Measurements from ENCODE around the gene DLX5. TPM values are rescaled to one million over a fixed set of nuclear protein-coding genes. Genes with fewer than 3 reads are reported as not detected.

Gene DLX5
- total RNA-seq, 1 experiment from 2014 or later = not detected

DNA sequence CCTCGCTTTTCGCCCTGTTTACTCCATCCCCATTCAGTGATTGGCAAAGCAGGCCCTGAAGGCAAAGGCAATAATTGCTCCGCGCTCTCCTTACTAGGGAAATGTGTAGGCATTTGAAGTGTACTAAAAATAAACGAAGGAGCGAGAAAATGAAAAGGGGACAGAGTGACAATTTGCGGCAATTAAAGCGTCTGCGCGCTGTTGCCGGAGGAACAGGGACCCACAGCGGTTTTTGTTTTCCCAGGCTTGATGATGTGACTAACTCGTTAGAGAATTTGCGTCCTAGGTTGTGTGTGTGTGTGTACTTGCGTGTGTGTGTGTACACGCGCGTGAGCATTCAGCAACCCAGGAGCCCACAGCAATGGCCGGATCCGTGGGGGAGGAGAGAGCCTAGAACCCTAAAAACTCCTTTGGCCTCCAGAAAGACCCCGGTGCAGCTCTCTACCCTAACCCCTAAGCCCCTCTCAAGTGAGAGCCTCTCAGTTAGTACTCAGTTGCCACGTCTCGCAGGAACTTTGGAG is 27.1 kb downstream of the DLX5 start:
- Histone ChIP-seq H3K9ac (ENCODE audit: low read length) (no peak overlapping the region), H3K4me3 (ENCODE audit: low read length) (no peak overlapping the region), H4K20me1 (ENCODE audit: insufficient read depth, low read depth, low read length) (no peaks in the 10 kb centered on the region), H3K27me3 (ENCODE audit: low read length) (no peaks in the 10 kb centered on the region), H3K9me3 (ENCODE audit: low read length) (no peaks in the 10 kb centered on the region), H2AFZ (ENCODE audit: low read length) (no peak overlapping the region), H3K27ac (ENCODE audit: low read length) (no peak overlapping the region), H3K36me3 (ENCODE audit: insufficient read depth, low read length) (no peaks in the 10 kb centered on the region), H3K4me2 (ENCODE audit: low read depth, low read length, poor library complexity, severe bottlenecking) (no peak overlapping the region), H3K4me1 (ENCODE audit: low read length) (no peaks in the 10 kb centered on the region), H3K9me2 (replicated peaks; ENCODE audit: insufficient read depth, low read length) (no peaks in the 10 kb centered on the region), H3K79me2 (ENCODE audit: low read length) (no peaks in the 10 kb centered on the region)
- no peak for DNase-seq

DNA sequence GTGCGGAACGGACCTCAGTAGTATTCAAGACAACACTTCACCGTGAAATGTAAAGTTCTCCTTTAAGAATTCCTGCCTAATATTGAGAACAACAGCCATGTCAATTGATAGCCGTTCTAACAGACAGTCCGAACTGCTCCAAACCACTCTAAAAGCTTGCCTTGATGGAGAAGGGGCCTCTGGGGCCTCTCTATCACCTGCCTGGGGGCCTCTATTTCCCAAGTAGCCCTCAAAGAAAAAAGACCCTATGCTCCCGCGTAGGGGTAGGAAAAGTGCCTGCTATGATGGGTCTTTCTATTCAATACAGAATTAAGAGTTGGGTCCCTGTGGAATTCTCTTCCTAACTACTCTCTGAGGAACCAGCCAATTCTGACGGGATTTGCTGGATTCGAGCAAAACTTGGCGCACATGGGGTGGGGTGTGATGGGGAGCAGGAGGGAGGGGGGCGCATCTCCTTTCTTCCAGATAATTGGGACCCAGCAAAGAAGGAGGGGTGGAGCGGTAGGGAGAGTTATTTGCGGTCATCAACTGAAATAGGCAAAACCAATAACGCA is 27.6 kb downstream of the DLX5 start:
- no peaks in the 10 kb centered on the region for H3K79me2 ChIP-seq (ENCODE audit: low read length)

DNA sequence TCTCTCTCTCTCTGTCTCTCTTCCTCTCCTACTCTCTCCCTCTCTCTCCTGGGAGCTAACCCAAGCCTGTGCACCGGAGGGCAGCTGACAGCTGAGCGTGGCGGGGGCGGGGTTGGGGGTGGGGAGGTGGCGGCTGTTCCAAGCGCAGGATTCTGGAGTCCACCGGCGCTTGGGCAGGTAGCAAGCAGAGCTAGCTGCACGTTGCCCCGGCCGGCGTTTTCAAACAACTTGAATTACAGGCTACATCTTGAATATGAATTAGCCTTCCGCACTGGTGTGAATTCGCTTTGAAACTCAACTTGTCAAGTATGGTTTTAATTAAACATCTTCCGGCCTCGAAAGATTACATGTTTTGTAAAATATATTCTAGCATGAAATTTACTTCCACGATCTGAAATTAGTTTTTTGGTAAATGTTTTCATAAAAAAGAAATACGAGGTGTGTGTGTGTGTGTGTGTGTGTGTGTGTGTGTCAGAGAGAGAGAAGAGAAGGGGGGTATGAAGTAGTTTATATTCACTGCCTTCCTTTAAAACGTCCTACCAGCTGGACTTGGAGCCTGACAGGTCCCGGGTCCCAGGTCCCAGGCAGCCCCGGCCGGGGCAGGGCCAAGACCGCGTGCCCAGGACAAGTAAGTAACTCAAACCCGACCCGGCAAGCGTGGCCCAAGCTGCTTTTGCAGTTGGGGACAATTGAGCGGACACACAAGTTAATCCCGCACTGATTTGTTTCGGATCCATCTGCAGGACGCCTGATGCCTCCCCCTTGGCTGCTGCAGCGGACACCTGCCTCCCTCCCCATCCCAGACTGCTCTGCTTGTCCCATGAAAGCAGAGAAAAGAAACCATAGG is 28.3 kb downstream of the DLX5 start:
- Histone ChIP-seq H3K36me3 (ENCODE audit: insufficient read depth, low read length) (no peaks in the 10 kb centered on the region), H3K9me2 (replicated peaks; ENCODE audit: insufficient read depth, low read length) (no peaks in the 10 kb centered on the region), H4K20me1 (ENCODE audit: insufficient read depth, low read depth, low read length) (no peaks in the 10 kb centered on the region), H3K27ac (ENCODE audit: low read length) (no peak overlapping the region), H3K79me2 (ENCODE audit: low read length) (no peaks in the 10 kb centered on the region), H3K4me2 (ENCODE audit: low read depth, low read length, poor library complexity, severe bottlenecking) (no peak overlapping the region), H2AFZ (ENCODE audit: low read length) (no peak overlapping the region), H3K9me3 (ENCODE audit: low read length) (no peaks in the 10 kb centered on the region), H3K4me3 (ENCODE audit: low read length) (no peak overlapping the region), H3K27me3 (ENCODE audit: low read length) (no peaks in the 10 kb centered on the region), H3K9ac (ENCODE audit: low read length) (no peak overlapping the region), H3K4me1 (ENCODE audit: low read length) (no peaks in the 10 kb centered on the region)
- DNase-seq = no peak

More for the DNA sequence above, 27.6 kb downstream of the DLX5 start:
- H3K36me3 ChIP-seq (ENCODE audit: insufficient read depth, low read length) = no peaks in the 10 kb centered on the region
- no peak overlapping the region for H3K27ac ChIP-seq (ENCODE audit: low read length)
- no peak overlapping the region for H3K4me2 ChIP-seq (ENCODE audit: low read depth, low read length, poor library complexity, severe bottlenecking)
- H2AFZ ChIP-seq (ENCODE audit: low read length) = no peak overlapping the region
- no peaks in the 10 kb centered on the region for H4K20me1 ChIP-seq (ENCODE audit: insufficient read depth, low read depth, low read length)
- H3K9me2 ChIP-seq (replicated peaks; ENCODE audit: insufficient read depth, low read length) = no peaks in the 10 kb centered on the region
- DNase-seq = no peak
- no peak overlapping the region for H3K9ac ChIP-seq (ENCODE audit: low read length)
- H3K4me3 ChIP-seq (ENCODE audit: low read length) = no peak overlapping the region
- no peaks in the 10 kb centered on the region for H3K9me3 ChIP-seq (ENCODE audit: low read length)
- no peaks in the 10 kb centered on the region for H3K4me1 ChIP-seq (ENCODE audit: low read length)
- H3K27me3 ChIP-seq (ENCODE audit: low read length) = no peaks in the 10 kb centered on the region

GRCh38 chr7:96995406-96996110 is 29.1 kb downstream of the DLX5 start:
- Histone ChIP-seq H2AFZ (ENCODE audit: low read length) (no peak overlapping the region), H3K27me3 (ENCODE audit: low read length) (no peaks in the 10 kb centered on the region), H3K9me2 (replicated peaks; ENCODE audit: insufficient read depth, low read length) (no peaks in the 10 kb centered on the region), H3K4me2 (ENCODE audit: low read depth, low read length, poor library complexity, severe bottlenecking) (no peak overlapping the region), H3K4me1 (ENCODE audit: low read length) (no peaks in the 10 kb centered on the region), H3K9me3 (ENCODE audit: low read length) (no peaks in the 10 kb centered on the region), H4K20me1 (ENCODE audit: insufficient read depth, low read depth, low read length) (no peaks in the 10 kb centered on the region), H3K79me2 (ENCODE audit: low read length) (no peaks in the 10 kb centered on the region), H3K27ac (ENCODE audit: low read length) (no peak overlapping the region), H3K9ac (ENCODE audit: low read length) (no peak overlapping the region), H3K36me3 (ENCODE audit: insufficient read depth, low read length) (no peaks in the 10 kb centered on the region), H3K4me3 (ENCODE audit: low read length) (no peak overlapping the region)
- DNase-seq = no peak

- H3K9me2 ChIP-seq (replicated peaks; ENCODE audit: insufficient read depth, low read length) = no peaks in the 10 kb centered on the region
- no peaks in the 10 kb centered on the region for H4K20me1 ChIP-seq (ENCODE audit: insufficient read depth, low read depth, low read length)
- no peak for DNase-seq
- H3K79me2 ChIP-seq (ENCODE audit: low read length) = no peaks in the 10 kb centered on the region
- H3K4me1 ChIP-seq (ENCODE audit: low read length) = no peaks in the 10 kb centered on the region
- no peaks in the 10 kb centered on the region for H3K9me3 ChIP-seq (ENCODE audit: low read length)
- no peaks in the 10 kb centered on the region for H3K36me3 ChIP-seq (ENCODE audit: insufficient read depth, low read length)
- no peak overlapping the region for H3K4me2 ChIP-seq (ENCODE audit: low read depth, low read length, poor library complexity, severe bottlenecking)
- H3K27ac ChIP-seq (ENCODE audit: low read length) = no peak overlapping the region
- H3K9ac ChIP-seq (ENCODE audit: low read length) = no peak overlapping the region
- no peak overlapping the region for H3K4me3 ChIP-seq (ENCODE audit: low read length)
- H3K27me3 ChIP-seq (ENCODE audit: low read length) = no peaks in the 10 kb centered on the region
- no peak overlapping the region for H2AFZ ChIP-seq (ENCODE audit: low read length)
Observed at GRCh38 chr7:96993980-96994379, 30.7 kb downstream of the DLX5 start.

- no peaks in the 10 kb centered on the region for H3K36me3 ChIP-seq (ENCODE audit: insufficient read depth, low read length)
- H3K4me1 ChIP-seq (ENCODE audit: low read length) = no peaks in the 10 kb centered on the region
- H3K4me3 ChIP-seq (ENCODE audit: low read length) = no peak overlapping the region
- no peak for DNase-seq
- no peak overlapping the region for H2AFZ ChIP-seq (ENCODE audit: low read length)
- no peak overlapping the region for H3K27ac ChIP-seq (ENCODE audit: low read length)
- no peaks in the 10 kb centered on the region for H3K79me2 ChIP-seq (ENCODE audit: low read length)
- H3K9ac ChIP-seq (ENCODE audit: low read length) = no peak overlapping the region
- no peaks in the 10 kb centered on the region for H4K20me1 ChIP-seq (ENCODE audit: insufficient read depth, low read depth, low read length)
- H3K9me2 ChIP-seq (replicated peaks; ENCODE audit: insufficient read depth, low read length) = no peaks in the 10 kb centered on the region
- no peaks in the 10 kb centered on the region for H3K9me3 ChIP-seq (ENCODE audit: low read length)
- H3K4me2 ChIP-seq (ENCODE audit: low read depth, low read length, poor library complexity, severe bottlenecking) = no peak overlapping the region
- no peaks in the 10 kb centered on the region for H3K27me3 ChIP-seq (ENCODE audit: low read length)
Observed at GRCh38 chr7:96993094-96993865, 31.4 kb downstream of the DLX5 start.

- no peaks in the 10 kb centered on the region for H3K9me2 ChIP-seq (replicated peaks; ENCODE audit: insufficient read depth, low read length)
- H3K36me3 ChIP-seq (ENCODE audit: insufficient read depth, low read length) = no peaks in the 10 kb centered on the region
- H3K27ac ChIP-seq (ENCODE audit: low read length) = no peak overlapping the region
- H4K20me1 ChIP-seq (ENCODE audit: insufficient read depth, low read depth, low read length) = no peaks in the 10 kb centered on the region
- no peak overlapping the region for H2AFZ ChIP-seq (ENCODE audit: low read length)
- no peak overlapping the region for H3K4me3 ChIP-seq (ENCODE audit: low read length)
- H3K79me2 ChIP-seq (ENCODE audit: low read length) = no peaks in the 10 kb centered on the region
- no peaks in the 10 kb centered on the region for H3K27me3 ChIP-seq (ENCODE audit: low read length)
- no peak overlapping the region for H3K9ac ChIP-seq (ENCODE audit: low read length)
- no peak for DNase-seq
- H3K9me3 ChIP-seq (ENCODE audit: low read length) = no peaks in the 10 kb centered on the region
- no peaks in the 10 kb centered on the region for H3K4me1 ChIP-seq (ENCODE audit: low read length)
- H3K4me2 ChIP-seq (ENCODE audit: low read depth, low read length, poor library complexity, severe bottlenecking) = no peak overlapping the region
Observed at GRCh38 chr7:96992192-96993005, 32.2 kb downstream of the DLX5 start.

Measured in Karpas-422 (cell line).